Dendritic cell treated with granulocyte-macrophage colony-stimulating factor and Interleukin-4, amounts not matched to agents 40 ng/mL and 50 ng/mL, for 4 days (primary cell): Measurements from ENCODE around the gene TUFM.
"Not testable (repeated sequence)": the region's sequence is repeated elsewhere in the genome, so short reads cannot be mapped to it uniquely, and the experiment has no call there.

Experiments used
- H3K27ac Mint-ChIP-seq: one replicate; pipeline ENCODE4 v1.8.0; 2022; ENCODE audit warnings: mild to moderate bottlenecking, mixed read lengths
- H3K27me3 Mint-ChIP-seq: one replicate; pipeline ENCODE4 v1.8.0; 2022; ENCODE audit warnings: mild to moderate bottlenecking, mixed read lengths
- H3K36me3 Mint-ChIP-seq: one replicate; pipeline ENCODE4 v1.8.0; 2022; ENCODE audit warnings: low read depth, mixed read lengths
- H3K4me1 Mint-ChIP-seq: one replicate; pipeline ENCODE4 v1.8.0; 2022; ENCODE audit warnings: low read depth, mixed read lengths
- H3K4me3 Mint-ChIP-seq: one replicate; pipeline ENCODE4 v1.8.0; 2022; ENCODE audit warnings: mild to moderate bottlenecking, moderate library complexity, mixed read lengths
- H3K9me3 Mint-ChIP-seq: one replicate; pipeline ENCODE4 v1.8.0; 2022; ENCODE audit warnings: mixed read lengths
- intact Hi-C: fragments of 100-400 bp; cut with micrococcal nuclease; formaldehyde crosslinking; loops from one replicate; pipeline ENCODE4 v1.15.0; 2022

TUFM gene

GRCh38 chr16:28879261-28879840, 33.2 kb upstream of the TUFM start:
- Mint-ChIP-seq H3K36me3 (peaks cover 18% of the 10 kb centered on the region), H3K27me3 (peaks cover 38% of the 10 kb centered on the region), H3K4me3 (peak overlapping the region; percentile 76), H3K4me1 (peaks cover 34% of the 10 kb centered on the region), H3K9me3 (no peaks in the 10 kb centered on the region), H3K27ac (peak overlapping the region; percentile 50)
- intact Hi-C loops, result no loop called here

- Mint-ChIP-seq H3K4me3 (peak within 1 kb of the TSS; percentile 76), H3K36me3 (peaks cover 28% of the 10 kb centered on the region), H3K27me3 (peaks cover 34% of the 10 kb centered on the region), H3K9me3 (no peaks in the 10 kb centered on the region), H3K27ac (peak within 1 kb of the TSS; percentile 50), H3K4me1 (peaks cover 34% of the 10 kb centered on the region)
- intact Hi-C loops, result no loop called here
These were observed 32.2 kb upstream of the TUFM start, which contains the start of gene ATP2A1 for GRCh38 chr16:28878083-28878926. TSS of gene ATP2A1 (plus strand) at chr16:28878488. CDS start at chr16:28878672, 184 bp downstream.

GRCh38 chr16:28877655-28878000, 31.5 kb upstream of the TUFM start:
- intact Hi-C loops, result no loop called here
- peaks cover 34% of the 10 kb centered on the region for H3K27me3 Mint-ChIP-seq
- peaks cover 34% of the 10 kb centered on the region for H3K4me1 Mint-ChIP-seq
- peaks cover 35% of the 10 kb centered on the region for H3K36me3 Mint-ChIP-seq
- no peak overlapping the region for H3K27ac Mint-ChIP-seq
- H3K4me3 Mint-ChIP-seq, result no peak overlapping the region
- no peaks in the 10 kb centered on the region for H3K9me3 Mint-ChIP-seq

- peaks cover 33% of the 10 kb centered on the region for H3K27me3 Mint-ChIP-seq
- H3K4me3 Mint-ChIP-seq, result no peak overlapping the region
- no peaks in the 10 kb centered on the region for H3K9me3 Mint-ChIP-seq
- peaks cover 40% of the 10 kb centered on the region for H3K36me3 Mint-ChIP-seq
- peaks cover 34% of the 10 kb centered on the region for H3K4me1 Mint-ChIP-seq
- intact Hi-C loops, result no loop called here
- H3K27ac Mint-ChIP-seq, result peak overlapping the region; percentile 24
These were observed 31.0 kb upstream of the TUFM start for GRCh38 chr16:28876973-28877654.

GRCh38 chr16:28876019-28876659, 30.0 kb upstream of the TUFM start:
- Mint-ChIP-seq H3K4me1 (peaks cover 34% of the 10 kb centered on the region), H3K4me3 (no peak overlapping the region), H3K27me3 (peaks cover 30% of the 10 kb centered on the region), H3K27ac (no peak overlapping the region), H3K9me3 (no peaks in the 10 kb centered on the region), H3K36me3 (peaks cover 50% of the 10 kb centered on the region)
- intact Hi-C loops, result no loop called here

- peaks cover 26% of the 10 kb centered on the region for H3K4me1 Mint-ChIP-seq
- H3K4me3 Mint-ChIP-seq, result no peak overlapping the region
- H3K36me3 Mint-ChIP-seq, result peaks cover 57% of the 10 kb centered on the region
- H3K9me3 Mint-ChIP-seq, result no peaks in the 10 kb centered on the region
- peaks cover 22% of the 10 kb centered on the region for H3K27me3 Mint-ChIP-seq
- intact Hi-C loops, result no loop called here
- H3K27ac Mint-ChIP-seq, result no peak overlapping the region
These were observed 29.2 kb upstream of the TUFM start for GRCh38 chr16:28875134-28876018.

- Mint-ChIP-seq H3K36me3 (peaks cover 67% of the 10 kb centered on the region), H3K27ac (no peak overlapping the region), H3K4me3 (no peak overlapping the region), H3K4me1 (peaks cover 20% of the 10 kb centered on the region), H3K27me3 (peaks cover 17% of the 10 kb centered on the region), H3K9me3 (no peaks in the 10 kb centered on the region)
- intact Hi-C loops, result loop anchor here (5.0 kb wide), 1 partner anchor 73 kb away; no protein-coding TSS in a partner anchor
These were observed 28.3 kb upstream of the TUFM start for GRCh38 chr16:28874406-28874805.

GRCh38 chr16:28873543-28874201, 27.5 kb upstream of the TUFM start:
- intact Hi-C loops, result loop anchor here (5.0 kb wide), 1 partner anchor 74 kb away; no protein-coding TSS in a partner anchor
- Mint-ChIP-seq H3K27ac (no peak overlapping the region), H3K27me3 (peaks cover 11% of the 10 kb centered on the region), H3K4me3 (no peak overlapping the region), H3K9me3 (no peaks in the 10 kb centered on the region), H3K4me1 (peaks cover 15% of the 10 kb centered on the region), H3K36me3 (peaks cover 74% of the 10 kb centered on the region)

GRCh38 chr16:28872952-28873351, 26.8 kb upstream of the TUFM start:
- intact Hi-C loops, result loop anchor here (5.0 kb wide), 1 partner anchor 74 kb away; no protein-coding TSS in a partner anchor
- peaks cover 79% of the 10 kb centered on the region for H3K36me3 Mint-ChIP-seq
- H3K27ac Mint-ChIP-seq, result no peak overlapping the region
- H3K9me3 Mint-ChIP-seq, result no peaks in the 10 kb centered on the region
- peaks cover 15% of the 10 kb centered on the region for H3K4me1 Mint-ChIP-seq
- H3K4me3 Mint-ChIP-seq, result no peak overlapping the region
- H3K27me3 Mint-ChIP-seq, result peaks cover 5% of the 10 kb centered on the region

GRCh38 chr16:28869201-28869600, 23.1 kb upstream of the TUFM start:
- peaks cover 23% of the 10 kb centered on the region for H3K4me1 Mint-ChIP-seq
- H3K27ac Mint-ChIP-seq, result no peak overlapping the region
- intact Hi-C loops, result loop anchor here (10.0 kb wide), 1 partner anchor 56 kb away; the partner anchor contains the start of gene RABEP2
- H3K27me3 Mint-ChIP-seq, result no peaks in the 10 kb centered on the region
- H3K4me3 Mint-ChIP-seq, result no peak overlapping the region
- H3K36me3 Mint-ChIP-seq, result peaks cover 90% of the 10 kb centered on the region
- H3K9me3 Mint-ChIP-seq, result no peaks in the 10 kb centered on the region

- not testable (repeated sequence) for H3K4me3 Mint-ChIP-seq, H3K27me3 Mint-ChIP-seq, H3K9me3 Mint-ChIP-seq, H3K27ac Mint-ChIP-seq
- Mint-ChIP-seq H3K36me3 (peaks cover 88% of the 10 kb centered on the region), H3K4me1 (peaks cover 26% of the 10 kb centered on the region)
- intact Hi-C loops, result loop anchor here (10.0 kb wide), 1 partner anchor 57 kb away; the partner anchor contains the start of gene RABEP2
These were observed 21.5 kb upstream of the TUFM start for GRCh38 chr16:28867646-28868045.

- H3K27ac Mint-ChIP-seq, result no peak overlapping the region
- H3K4me3 Mint-ChIP-seq, result no peak overlapping the region
- H3K4me1 Mint-ChIP-seq, result peaks cover 26% of the 10 kb centered on the region
- H3K9me3 Mint-ChIP-seq, result no peaks in the 10 kb centered on the region
- H3K27me3 Mint-ChIP-seq, result no peaks in the 10 kb centered on the region
- H3K36me3 Mint-ChIP-seq, result peaks cover 84% of the 10 kb centered on the region
- intact Hi-C loops, result loop anchor here (10.0 kb wide), 1 partner anchor 58 kb away; the partner anchor contains the start of gene RABEP2
These were observed 21.1 kb upstream of the TUFM start for GRCh38 chr16:28867241-28867640.
